ENCODE results near the gene ITPR3. TPM values are rescaled to one million over a fixed set of nuclear protein-coding genes. Genes with fewer than 3 reads are reported as not detected.

Gene ITPR3
- total and polyA plus RNA-seq, 7 donors, result 7.7 to 75.3 (median 10.2) TPM

DNA sequence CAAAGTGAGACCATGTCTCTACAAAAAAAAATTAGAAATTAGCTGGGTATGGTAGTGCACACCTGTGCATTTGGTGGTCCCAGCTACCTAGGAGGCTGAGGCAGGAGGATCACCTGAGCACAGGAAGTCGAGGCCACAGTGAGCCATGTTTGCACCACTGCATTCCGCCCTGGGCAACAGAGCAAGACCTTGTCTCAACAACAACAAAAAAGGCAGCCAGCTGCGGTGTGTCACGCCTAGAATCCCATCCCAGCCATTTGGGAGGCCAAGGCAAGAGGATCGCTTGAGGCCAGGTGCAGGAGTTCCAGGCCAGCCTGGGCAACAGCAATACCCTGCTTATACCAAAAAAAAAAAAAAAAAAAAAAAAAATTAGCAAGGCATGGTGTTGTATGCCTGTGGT lies 39.9 kb upstream of the ITPR3 start:
- Histone ChIP-seq H3K4me3 (no peak overlapping the region), H3K27me3 (no peaks in the 10 kb centered on the region), H3K9me3 (no peaks in the 10 kb centered on the region), H3K27ac (no peak overlapping the region), H3K36me3 (peaks cover 0 to 17% (median 10%) of the 10 kb centered on the region in 4 donors), H3K4me1 (peaks cover 0 to 29% (median 24%) of the 10 kb centered on the region in 4 donors)
- 85 to 95% methylated on average over 5 of the region's 5 CpGs for WGBS, 2 donors
- intact Hi-C loops (cut with DNase I), result loop anchor here (10.0 kb wide), 1 partner anchor 574 kb away; no protein-coding TSS in a partner anchor
- DNase-seq, result no peak
- TF ChIP-seq CTCF (IDR thresholded peaks at IDR 0.05), result no peak
- no peak for TF ChIP-seq POLR2A (IDR thresholded peaks at IDR 0.05)
- no peak for TF ChIP-seq EP300 (IDR thresholded peaks at IDR 0.05)
- TF ChIP-seq POLR2AphosphoS5 (IDR thresholded peaks at IDR 0.05), result no peak

GRCh38 chr6:33583591-33584155 lies 37.4 kb upstream of the ITPR3 start:
- intact Hi-C loops (cut with DNase I), result loop anchor here (10.0 kb wide), 1 partner anchor 571 kb away; no protein-coding TSS in a partner anchor
- Histone ChIP-seq H3K36me3 (no peaks in the 10 kb centered on the region), H3K9me3 (no peaks in the 10 kb centered on the region), H3K4me3 (no peak overlapping the region), H3K27me3 (no peaks in the 10 kb centered on the region), H3K27ac (no peak overlapping the region), H3K4me1 (peaks cover 0 to 26% (median 19%) of the 10 kb centered on the region in 4 donors)
- no peak for DNase-seq
- 76 to 82% methylated on average over 8 of the region's 8 CpGs for WGBS, 2 donors
- TF ChIP-seq POLR2AphosphoS5 (IDR thresholded peaks at IDR 0.05) (no peak), POLR2A (IDR thresholded peaks at IDR 0.05) (no peak)

- Histone ChIP-seq H3K36me3 (no peaks in the 10 kb centered on the region), H3K27ac (no peak overlapping the region), H3K4me3 (no peak overlapping the region), H3K27me3 (no peaks in the 10 kb centered on the region), H3K9me3 (no peaks in the 10 kb centered on the region), H3K4me1 (peaks cover 0 to 17% (median 8%) of the 10 kb centered on the region in 4 donors)
- intact Hi-C loops (cut with DNase I), result loop anchor here (1.0 to 10.0 kb wide), 3 partner anchors 115 to 570 kb away; no protein-coding TSS in a partner anchor
- TF ChIP-seq CTCF (IDR thresholded peaks at IDR 0.05) (no peak), EP300 (IDR thresholded peaks at IDR 0.05) (no peak), POLR2A (IDR thresholded peaks at IDR 0.05) (no peak), POLR2AphosphoS5 (IDR thresholded peaks at IDR 0.05) (no peak)
- DNase-seq, result no peak
- WGBS, 2 donors, result 80 to 86% methylated on average over 11 of the region's 11 CpGs
Observed at GRCh38 chr6:33584700-33585402, 36.3 kb upstream of the ITPR3 start.

GRCh38 chr6:33585403-33586107 lies 35.6 kb upstream of the ITPR3 start:
- intact Hi-C loops (cut with DNase I), result loop anchor here (1.0 to 10.0 kb wide), 3 partner anchors 115 to 569 kb away; no protein-coding TSS in a partner anchor
- H3K36me3 ChIP-seq, result no peaks in the 10 kb centered on the region
- no peaks in the 10 kb centered on the region for H3K27me3 ChIP-seq
- 10 to 11% methylated on average over 14 of the region's 14 CpGs for WGBS, 2 donors
- H3K4me1 ChIP-seq, result peaks cover 0 to 20% (median 11%) of the 10 kb centered on the region in 4 donors
- peak overlapping the region in 1 of 4 donors; percentile 6 for H3K4me3 ChIP-seq
- no peak overlapping the region for H3K27ac ChIP-seq
- peak; percentile 89 for DNase-seq
- TF ChIP-seq EP300 (IDR thresholded peaks at IDR 0.05) (no peak), POLR2AphosphoS5 (IDR thresholded peaks at IDR 0.05) (no peak), CTCF (IDR thresholded peaks at IDR 0.05) (peak; percentile 93 to 99 (median 96)), POLR2A (IDR thresholded peaks at IDR 0.05) (no peak)
- H3K9me3 ChIP-seq, result no peaks in the 10 kb centered on the region

Measured in sigmoid colon (tissue), 7 donors.